22Rv1 (cell line): Measurements from ENCODE around the gene UCN3.

Source experiments
- CTCF ChIP-seq: fragments of 450-650 bp; IDR thresholded peaks from 2 replicates; pipeline ENCODE4 v1.5.1; 2017; ENCODE audit warnings: mild to moderate bottlenecking
- ZFX ChIP-seq: fragments of 450-650 bp; IDR thresholded peaks from 2 replicates; pipeline ENCODE4 v1.6.1; 2017; ENCODE audit warnings: antibody characterized with exemption, borderline replicate concordance

- no peak for TF ChIP-seq CTCF
- TF ChIP-seq ZFX, result no peak
These were observed 47.1 kb upstream of the UCN3 start for GRCh38 chr10:5317547-5318107.
